NK-92 treated with Interleukin-12 subunit alpha and Interleukin-12 subunit beta, amount 100 ng/mL, for 24 hours (cell line): ENCODE results near the gene NPR1.
"Not testable (repeated sequence)": the region's sequence is repeated elsewhere in the genome, so short reads cannot be mapped to it uniquely, and the experiment has no call there.

Source experiments
- DNase-seq: peaks from one replicate; lab custom pipeline; 2025; lab: John Stamatoyannopoulos, UW

The NPR1 gene

DNA sequence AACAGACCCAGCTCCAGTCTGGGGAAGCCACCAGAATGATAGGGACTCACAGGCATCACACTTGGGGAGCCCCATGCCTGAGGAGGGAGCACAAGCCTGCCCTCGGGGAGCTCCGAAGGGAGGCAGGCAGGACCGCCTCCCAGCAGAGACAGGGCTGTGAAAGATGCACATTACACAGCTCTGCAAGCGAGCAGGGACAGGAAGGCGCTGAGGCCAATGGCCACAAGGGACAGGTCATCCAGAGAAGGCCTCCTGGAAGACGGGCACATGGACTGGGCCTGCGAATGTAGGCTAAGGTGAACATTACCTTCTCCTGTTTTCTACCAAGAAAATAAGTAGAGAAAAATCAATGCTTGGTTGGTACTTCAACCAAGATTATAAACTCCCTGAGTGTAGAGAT, 4.2 kb downstream of the NPR1 start:
- DNase-seq: no peak

DNA sequence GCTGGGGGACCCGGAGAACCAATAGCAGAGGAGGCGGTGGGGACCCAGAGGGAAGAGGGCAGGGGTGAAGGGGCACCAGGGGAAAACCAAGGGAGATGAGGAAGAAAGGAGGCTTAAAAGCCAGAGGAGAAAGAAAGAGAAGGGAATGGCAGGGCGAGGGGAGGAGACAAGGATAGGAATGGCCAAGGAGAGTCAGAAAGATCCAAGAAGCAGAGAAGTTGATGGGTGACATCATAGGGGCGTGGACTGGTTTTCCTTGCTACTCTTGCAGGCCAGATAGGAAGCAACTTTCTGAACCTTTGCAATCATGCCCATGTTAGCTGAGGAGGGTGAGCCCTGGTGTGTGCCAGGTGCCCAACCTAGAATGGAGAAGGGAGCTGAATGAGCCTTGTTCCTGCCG, 5.4 kb downstream of the NPR1 start:
- DNase-seq: no peak

DNA sequence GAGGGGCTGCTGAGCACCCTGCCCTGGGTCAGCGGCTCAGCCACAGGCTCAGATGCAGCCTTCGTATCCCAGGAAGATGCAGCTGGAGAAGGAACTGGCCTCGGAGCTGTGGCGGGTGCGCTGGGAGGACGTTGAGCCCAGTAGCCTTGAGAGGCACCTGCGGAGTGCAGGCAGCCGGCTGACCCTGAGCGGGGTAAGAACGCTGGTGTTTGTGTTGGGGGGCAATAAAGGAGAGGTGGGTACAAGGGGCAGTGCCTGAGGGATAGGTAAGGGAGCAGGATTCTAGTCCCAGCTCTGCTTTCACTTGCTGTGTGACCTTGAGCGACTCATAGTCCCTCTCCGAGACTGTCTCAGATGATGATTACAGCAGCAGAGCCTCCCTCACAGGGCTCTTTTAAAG, 6.4 kb downstream of the NPR1 start:
- DNase-seq: no peak

DNA sequence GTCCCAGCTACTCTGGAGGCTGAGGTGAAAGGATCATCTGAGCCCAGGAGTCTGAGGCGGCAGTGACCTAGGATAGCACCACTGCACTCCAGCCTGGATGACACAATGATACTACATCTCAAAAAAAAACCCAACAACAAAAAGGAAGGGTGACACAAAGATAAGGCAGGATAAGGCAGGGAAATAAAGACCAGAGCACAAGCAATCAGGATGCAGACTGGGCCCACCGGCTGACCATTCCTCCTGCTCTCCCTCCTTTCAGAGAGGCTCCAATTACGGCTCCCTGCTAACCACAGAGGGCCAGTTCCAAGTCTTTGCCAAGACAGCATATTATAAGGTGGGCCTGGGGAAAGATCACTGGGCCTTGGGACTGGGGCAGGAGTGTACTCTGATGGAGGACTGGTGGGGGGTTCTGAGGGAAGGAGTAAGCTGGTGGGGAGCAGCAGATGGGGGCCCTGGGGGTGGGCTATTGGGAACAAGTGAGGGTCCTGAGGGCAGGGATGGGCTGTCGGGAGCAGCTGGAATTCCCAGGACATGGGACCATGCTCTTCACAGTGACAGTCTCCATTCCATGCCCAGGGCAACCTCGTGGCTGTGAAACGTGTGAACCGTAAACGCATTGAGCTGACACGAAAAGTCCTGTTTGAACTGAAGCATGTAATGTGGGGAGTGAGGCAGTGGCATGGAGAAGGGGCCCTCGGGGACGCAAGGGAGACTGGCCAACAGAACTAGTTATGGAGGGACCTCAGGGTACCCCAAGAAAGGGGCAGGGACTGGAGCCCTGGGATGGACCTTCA, 7.3 kb downstream of the NPR1 start:
- DNase-seq: no peak

DNA sequence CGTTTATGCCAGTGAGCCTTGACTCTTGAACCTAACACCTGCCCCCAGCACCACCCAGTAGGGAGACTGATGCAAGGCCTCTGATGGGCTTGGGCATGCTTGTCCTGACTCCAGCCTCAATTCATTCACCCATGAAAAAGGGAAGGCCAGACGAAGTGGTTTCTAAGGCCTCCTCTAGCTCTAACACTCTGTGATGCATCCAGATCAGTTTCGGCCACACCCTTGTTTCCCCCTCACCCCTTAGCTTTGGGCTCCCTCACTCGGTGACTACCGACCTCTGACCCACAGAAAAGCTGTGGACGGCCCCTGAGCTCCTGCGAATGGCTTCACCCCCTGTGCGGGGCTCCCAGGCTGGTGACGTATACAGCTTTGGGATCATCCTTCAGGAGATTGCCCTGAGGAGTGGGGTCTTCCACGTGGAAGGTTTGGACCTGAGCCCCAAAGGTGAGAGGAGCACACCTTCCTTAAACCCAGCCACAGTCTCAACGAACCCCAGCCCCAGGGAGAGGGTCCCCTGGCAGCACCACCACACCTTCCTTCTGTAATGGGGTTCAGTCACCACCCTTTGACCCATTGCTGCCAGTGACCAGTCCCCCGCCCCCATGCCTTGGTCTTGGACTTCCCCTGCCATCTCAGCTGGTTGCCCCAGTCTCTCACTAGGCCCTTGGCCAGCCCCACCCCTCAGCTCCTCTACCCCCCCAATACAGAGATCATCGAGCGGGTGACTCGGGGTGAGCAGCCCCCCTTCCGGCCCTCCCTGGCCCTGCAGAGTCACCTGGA, 9.0 kb downstream of the NPR1 start:
- no peak for DNase-seq

DNA sequence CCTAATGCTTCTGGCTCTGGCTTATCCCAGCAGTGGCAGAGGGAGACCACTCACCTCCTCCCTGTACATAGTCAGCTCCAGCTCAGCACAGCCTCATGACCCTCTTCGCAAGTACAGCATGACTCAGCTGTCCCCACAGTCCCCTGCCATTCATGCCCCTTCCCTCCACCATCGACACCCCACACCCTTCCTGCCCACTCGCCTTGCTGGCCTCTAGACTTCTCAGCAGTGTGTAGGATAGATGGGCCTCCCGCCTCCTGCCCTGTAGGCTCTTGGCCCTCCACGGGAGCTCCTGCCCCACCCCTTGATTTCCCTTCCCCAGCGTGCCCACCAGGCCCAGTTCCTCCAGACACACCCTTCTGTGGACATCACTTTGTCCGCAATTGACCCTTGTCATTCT, 9.8 kb downstream of the NPR1 start:
- no peak for DNase-seq

DNA sequence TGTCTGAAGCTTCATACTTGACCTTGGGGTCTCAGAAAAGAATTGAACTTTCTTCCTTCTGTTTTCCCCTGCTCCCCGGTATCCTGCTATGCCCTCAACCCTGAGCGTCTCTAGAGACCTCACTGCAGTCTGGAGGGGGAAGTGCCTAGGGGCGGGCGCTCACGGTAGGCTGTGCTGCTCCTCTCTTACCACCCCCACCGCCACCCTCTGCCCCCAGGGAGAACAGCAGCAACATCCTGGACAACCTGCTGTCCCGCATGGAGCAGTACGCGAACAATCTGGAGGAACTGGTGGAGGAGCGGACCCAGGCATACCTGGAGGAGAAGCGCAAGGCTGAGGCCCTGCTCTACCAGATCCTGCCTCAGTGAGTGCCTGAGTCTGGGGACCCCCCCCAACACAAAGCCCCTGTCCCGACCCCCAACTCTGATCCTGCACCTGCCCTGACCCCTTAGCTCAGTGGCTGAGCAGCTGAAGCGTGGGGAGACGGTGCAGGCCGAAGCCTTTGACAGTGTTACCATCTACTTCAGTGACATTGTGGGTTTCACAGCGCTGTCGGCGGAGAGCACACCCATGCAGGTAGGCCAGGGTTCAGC, 10.3 kb downstream of the NPR1 start:
- no peak for DNase-seq

DNA sequence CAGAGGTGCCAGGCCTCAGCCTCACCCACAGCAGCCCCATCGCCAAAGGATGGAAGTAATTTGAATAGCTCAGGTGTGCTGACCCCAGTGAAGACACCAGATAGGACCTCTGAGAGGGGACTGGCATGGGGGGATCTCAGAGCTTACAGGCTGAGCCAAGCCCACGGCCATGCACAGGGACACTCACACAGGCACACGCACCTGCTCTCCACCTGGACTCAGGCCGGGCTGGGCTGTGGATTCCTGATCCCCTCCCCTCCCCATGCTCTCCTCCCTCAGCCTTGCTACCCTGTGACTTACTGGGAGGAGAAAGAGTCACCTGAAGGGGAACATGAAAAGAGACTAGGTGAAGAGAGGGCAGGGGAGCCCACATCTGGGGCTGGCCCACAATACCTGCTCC, 15.0 kb downstream of the NPR1 start:
- no peak for DNase-seq

DNA sequence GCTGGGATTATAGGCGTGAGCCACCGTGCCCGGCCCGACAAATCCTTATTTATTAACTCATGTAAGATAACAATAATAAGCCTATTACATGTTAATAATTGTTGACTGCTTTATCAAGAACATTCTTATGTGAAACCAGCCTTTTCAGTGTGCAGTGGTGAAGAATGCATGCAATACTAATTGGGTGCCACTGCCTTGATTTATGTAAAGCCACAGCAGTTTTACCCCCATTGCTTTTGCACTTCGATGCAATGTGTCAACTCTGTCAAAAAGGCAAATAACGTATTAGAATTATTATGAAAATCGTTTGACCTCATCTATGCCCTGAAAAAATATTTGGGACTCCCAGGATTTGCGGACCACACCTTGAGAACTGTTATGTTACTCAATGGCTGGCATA, 18.3 kb downstream of the NPR1 start:
- no peak for DNase-seq

DNA sequence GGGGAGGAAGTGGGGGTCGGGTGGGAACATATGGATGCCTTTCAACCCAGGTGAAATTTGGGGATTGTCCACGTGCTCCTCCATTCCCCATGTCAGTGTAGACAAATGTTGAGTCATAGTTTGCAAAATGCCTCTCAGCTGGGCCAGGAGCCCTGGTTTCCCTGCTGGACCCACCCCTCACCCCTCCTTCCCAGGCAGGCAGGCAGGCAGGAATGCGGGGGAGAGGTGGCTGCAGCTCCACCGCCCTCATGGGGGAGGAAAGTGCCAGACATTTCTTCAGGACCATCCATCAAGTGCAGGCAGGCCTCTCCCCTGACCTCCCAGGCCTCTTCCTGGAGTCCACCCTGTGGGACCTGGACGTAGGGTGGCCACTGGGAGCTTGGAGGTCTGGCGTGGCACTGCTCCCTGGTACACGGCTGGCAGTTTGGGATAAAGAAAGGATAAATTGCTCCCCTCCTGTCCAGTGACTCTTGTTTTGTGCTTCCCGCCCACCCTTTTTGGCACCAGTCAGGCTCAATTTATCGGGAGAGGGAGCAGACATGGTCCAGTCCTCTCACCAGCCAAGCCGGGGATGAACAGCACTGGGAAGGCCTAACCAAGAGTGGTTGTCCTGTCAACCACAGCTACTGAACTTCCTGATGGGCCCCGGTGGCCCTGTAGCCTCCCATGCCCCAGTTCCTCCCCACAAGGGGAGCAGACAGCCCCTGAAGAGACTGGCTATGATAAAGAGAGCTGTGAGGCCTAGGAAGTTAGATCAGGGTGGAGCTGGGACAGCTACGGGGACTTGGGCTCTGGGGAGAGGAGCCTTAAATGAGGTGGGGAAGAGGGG, 18.9 kb downstream of the NPR1 start:
- no peak for DNase-seq

DNA sequence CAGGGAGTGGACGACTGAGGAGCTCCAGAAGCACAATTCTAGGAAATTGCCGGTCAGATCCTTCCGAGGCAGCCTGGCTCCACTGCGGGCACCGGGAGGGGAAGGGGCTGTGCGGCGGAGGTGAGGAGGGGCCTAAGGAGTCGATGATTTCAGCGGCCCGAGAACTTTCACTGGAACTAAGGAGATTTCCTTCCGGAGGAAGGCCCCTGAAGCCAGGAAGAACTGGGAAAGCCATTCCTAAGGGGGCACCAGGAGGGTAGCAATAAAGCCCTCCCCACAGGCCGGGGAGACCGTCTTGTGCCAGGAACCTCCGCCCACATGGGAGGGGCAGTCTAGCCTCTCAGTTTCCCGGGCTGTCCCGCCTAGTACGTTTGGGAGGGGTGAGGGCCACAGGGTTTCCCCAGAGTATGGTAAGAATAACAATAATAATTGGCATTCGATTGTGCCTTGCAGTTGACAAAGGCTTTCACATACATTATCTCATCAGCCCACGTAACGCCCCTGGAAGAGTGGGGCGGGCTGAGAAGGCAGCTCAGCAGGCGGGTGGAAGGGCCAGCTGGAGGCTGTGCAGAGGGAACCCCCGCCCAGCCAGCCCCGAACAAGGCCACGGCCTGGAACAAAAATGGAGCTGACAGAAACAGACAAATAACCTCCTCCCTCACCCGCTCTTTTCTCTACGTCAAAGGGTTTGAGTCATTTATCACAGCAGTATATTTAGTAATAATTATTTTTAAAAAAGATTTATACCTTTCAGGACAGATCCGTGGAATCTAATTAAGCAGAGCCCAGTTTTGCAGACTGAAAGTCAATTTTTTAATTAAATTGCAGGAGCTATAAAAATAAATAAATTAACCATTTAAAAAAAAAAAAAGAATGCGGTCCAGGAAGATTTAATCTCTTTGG, 19.8 kb downstream of the NPR1 start:
- no peak for DNase-seq

DNA sequence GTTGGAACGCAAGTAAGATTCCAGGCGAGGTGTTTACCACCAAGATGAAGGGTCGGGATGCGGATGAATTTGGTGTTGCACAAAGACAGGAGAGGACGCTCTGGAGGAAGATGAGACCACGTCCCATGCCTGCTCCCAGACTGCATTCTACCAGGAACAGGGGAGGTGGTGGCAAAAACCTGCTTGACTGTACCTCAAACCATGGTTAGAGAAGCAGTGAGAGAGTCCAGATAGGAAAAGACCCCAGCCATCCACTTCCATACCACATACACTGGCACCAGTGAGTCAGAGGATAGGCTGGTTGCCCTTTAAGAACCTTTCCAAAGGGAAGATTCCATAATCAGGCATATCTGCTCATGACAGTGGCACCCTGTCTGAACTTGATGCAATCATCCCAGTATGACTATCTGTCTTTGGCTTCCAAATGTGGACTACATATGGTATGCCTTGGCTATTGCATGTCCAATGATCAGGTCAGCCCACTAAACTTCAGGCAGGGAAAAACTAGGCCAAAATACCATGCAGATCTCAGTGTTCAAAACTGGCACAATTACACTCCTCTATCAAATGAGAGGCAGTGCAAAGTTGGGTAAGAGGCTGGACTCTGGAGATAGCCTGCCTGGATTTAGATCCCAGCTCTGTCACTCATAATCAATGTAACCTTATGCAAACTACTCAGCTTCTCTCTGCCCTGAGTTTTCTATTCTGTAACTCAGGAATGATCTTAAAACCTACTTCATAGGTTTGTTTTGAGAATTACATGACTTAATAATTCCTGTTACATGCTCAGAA, 20.6 kb downstream of the NPR1 start:
- no peak for DNase-seq

DNA sequence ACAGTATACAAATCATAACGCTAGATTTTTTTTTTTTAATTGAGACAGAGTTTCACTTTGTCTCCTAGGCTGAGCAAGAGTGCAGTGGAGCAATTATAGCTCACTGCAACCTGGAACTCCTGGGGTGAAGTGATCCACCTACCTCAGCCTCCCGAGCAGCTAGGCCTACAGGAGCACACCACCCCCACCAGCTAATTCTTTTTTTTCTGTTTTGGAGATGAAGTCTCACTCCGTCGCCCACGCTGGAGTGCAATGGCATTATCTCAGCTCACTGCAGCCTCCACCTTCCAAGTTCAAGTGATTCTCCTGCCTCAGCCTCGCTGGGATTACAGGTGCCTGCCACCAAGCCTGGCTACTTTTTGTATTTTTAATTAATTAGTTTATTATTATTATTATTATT, 21.3 kb downstream of the NPR1 start:
- no peak for DNase-seq

DNA sequence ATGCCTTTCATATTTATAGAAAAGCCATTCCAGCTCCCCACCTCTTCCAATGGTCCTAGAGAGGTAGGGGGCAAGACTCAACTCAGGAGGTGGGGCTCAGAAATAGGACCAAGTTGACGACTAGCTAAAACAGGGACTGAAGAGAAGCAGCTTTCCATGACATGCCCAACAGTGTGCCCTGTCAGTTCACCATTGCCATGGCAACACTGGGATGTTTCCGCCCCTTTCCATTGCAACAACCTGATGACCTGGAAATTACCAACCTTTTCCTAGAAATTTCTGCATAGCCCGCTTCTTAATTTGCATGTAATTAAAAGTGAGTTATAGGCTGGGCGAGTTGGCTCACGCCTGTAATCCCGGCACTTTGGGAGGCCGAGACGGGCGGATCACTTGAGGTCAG, 27.0 kb downstream of the NPR1 start:
- no peak for DNase-seq

DNA sequence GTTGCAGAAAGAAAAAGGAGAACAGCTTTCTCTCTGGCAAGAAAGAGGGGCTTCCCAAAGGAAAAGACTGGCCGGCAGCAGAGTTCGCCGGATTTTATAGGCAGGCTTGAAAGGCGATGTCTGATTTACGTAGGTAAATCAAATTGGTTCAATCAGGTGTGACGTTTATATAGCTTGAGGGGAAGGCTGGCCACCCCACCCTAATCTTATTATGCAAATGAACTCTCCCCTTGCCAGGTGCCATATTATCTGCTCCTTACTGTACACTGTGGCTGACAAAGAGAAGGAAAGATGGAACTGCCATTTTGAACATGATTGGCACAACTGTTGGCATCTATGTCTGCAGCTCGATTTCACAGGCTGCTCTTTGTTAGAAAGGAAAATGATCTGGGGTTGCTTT, 32.5 kb downstream of the NPR1 start:
- no peak for DNase-seq

DNA sequence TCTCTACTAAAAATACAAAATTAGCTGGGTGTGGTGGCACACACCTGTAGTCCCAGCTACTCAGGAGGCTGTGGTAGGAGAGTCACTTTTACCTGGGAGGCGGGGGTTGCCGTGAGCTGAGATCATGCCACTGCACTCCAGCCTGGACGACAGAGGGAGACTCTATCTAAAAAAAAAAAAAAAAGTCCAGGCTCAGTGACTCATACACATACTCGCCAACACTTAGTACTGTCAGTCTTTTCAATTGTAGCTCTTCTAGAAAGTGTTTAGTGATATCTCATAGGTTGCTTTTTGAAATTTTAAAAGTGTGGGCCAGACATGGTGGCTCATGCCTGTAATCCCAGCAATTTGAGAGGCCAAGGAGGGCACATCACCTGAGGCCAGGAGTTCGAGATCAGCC, 37.7 kb downstream of the NPR1 start:
- not testable (repeated sequence) for DNase-seq

DNA sequence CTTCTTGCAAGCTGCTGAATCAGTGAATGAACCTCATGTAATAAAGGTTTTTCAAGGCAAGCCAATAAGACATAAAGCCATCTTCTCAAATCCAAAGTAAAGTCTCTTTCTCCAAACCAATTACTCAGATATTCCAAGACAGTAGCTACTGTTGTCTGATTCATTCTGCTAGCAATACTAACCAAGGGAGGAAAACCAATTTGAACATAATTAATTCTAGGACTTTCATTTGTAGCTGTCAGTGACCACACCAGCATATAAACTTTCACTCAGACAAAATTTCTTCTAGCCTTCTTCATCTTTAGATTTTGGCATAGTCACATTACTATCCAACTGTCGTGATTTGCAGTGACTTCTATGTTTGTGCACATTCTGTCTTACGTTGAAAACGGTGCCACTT, 38.8 kb downstream of the NPR1 start:
- no peak for DNase-seq

DNA sequence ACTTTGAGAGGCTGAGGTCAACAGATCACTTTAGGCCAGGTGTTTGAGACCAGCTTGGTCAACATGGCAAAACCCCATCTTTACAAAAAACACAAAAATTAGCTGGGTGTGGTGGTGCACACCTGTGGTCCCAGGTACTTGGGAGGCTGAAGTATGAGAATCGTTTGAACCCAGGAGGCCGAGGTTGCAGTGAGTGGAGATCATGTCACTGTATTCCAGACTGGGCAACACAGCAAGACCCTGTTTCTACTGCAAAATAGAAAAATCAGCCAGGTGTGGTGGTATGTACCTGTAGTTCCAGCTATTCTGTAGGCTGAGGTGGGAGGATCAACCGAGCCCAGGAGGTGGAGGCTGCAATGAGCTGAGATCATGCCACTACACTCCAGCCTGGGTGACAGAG, 45.2 kb downstream of the NPR1 start:
- DNase-seq: no peak

DNA sequence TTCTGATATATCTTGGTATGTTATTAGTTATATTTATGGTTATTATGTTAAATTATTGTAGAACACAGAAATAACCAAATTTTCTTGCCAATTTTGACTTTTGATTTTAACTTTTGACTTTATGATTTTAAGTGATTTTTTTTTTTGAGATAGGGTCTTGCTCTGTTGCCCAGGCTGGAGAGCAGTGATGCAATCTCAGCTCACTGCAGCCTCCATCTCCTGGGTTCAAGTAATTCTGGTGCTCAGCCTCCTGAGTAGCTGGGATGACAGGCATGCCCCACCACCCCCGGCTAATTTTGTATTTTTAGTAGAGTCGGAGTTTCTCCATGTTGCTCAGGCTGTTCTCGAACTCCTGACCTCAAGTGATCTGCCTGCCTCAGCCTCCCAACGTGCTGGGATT, 46.1 kb downstream of the NPR1 start:
- not testable (repeated sequence) for DNase-seq
